IMR-90 (cell line): ENCODE measurements around the gene VSIG10L2. TPM values are rescaled to one million over a fixed set of nuclear protein-coding genes. Genes with fewer than 3 reads are reported as not detected.
A peak's percentile ranks its signal among the peaks of the same experiment; 100 is the strongest.

Experiments
- ATAC-seq: fragments of 200-7000 bp; cut with Tn5 transposase; 2 replicates; pipeline ENCODE4 v1.9.1; 2020; ENCODE audit warnings: low read depth, mild to moderate bottlenecking, moderate library complexity
- BruUV-seq: library from RNA; stranded (reverse); fragments of 400-500 nt; replicated peaks from 2 replicates; lab custom pipeline; 2021; lab: Mats Ljungman, UMichigan
- CTCF ChIA-PET: fragments of 300-600 bp; formaldehyde crosslinking; extraction: SDS; loops from one replicate; lab custom pipeline; 2021; ENCODE audit warnings: antibody characterized with exemption; lab: Yijun Ruan, JAX
- POLR2A ChIA-PET: fragments of 300-600 bp; sonication (Branson Sonifier 250); formaldehyde crosslinking; loops from one replicate; lab custom pipeline; 2022; ENCODE audit warnings: antibody characterized with exemption; ENCODE audit not compliant: unreplicated experiment; lab: Charles Lee
- DNase-seq: peaks from one replicate; pipeline ENCODE4 v3.0.0; 2013
- H2AFZ ChIP-seq: replicated peaks from 2 replicates; pipeline ENCODE3; 2013; ENCODE audit warnings: low read length, mild to moderate bottlenecking; ENCODE audit not compliant: poor library complexity
- H2AK5ac ChIP-seq: 2 replicates; pipeline ENCODE4 v1.6.1; 2013; ENCODE audit warnings: low read depth, low read length, inconsistent platforms
- H2AK9ac ChIP-seq: replicated peaks from 2 replicates; pipeline ENCODE3; 2013; ENCODE audit warnings: mild to moderate bottlenecking, low read depth, low read length, moderate library complexity; ENCODE audit not compliant: poor library complexity
- H2BK120ac ChIP-seq: 2 replicates; pipeline ENCODE4 v1.6.1; 2013; ENCODE audit warnings: low read depth, low read length, inconsistent platforms
- H2BK15ac ChIP-seq: 3 replicates; pipeline ENCODE4 v1.6.1; 2013; ENCODE audit warnings: low read depth, low read length, inconsistent platforms
- H2BK20ac ChIP-seq: 2 replicates; pipeline ENCODE4 v1.6.1; 2013; ENCODE audit warnings: low read depth, mild to moderate bottlenecking, inconsistent platforms, low read length, moderate library complexity
- H2BK5ac ChIP-seq: 2 replicates; pipeline ENCODE4 v1.6.1; 2013; ENCODE audit warnings: mild to moderate bottlenecking, low read depth, low read length, inconsistent platforms; ENCODE audit not compliant: poor library complexity, severe bottlenecking
- H3K14ac ChIP-seq: replicated peaks from 2 replicates; pipeline ENCODE4 v1.6.1; 2013; ENCODE audit warnings: low read depth, low read length, inconsistent platforms
- H3K18ac ChIP-seq: 2 replicates; pipeline ENCODE4 v1.6.1; 2013; ENCODE audit warnings: low read depth, low read length, control low read depth
- H3K23ac ChIP-seq: 2 replicates; pipeline ENCODE4 v1.6.1; 2013; ENCODE audit warnings: low read depth, low read length, inconsistent platforms
- H3K27ac ChIP-seq: 2 replicates; pipeline ENCODE4 v1.5.1; 2013; ENCODE audit warnings: mild to moderate bottlenecking, control low read depth, low read length; ENCODE audit not compliant: insufficient read depth
- H3K27me3 ChIP-seq: 2 replicates; pipeline ENCODE4 v1.6.1; 2013; ENCODE audit warnings: low read length; ENCODE audit not compliant: control insufficient read depth, insufficient read depth
- H3K36me3 ChIP-seq: 2 replicates; pipeline ENCODE4 v1.6.1; 2013; ENCODE audit warnings: low read length, mixed read lengths; ENCODE audit not compliant: control insufficient read depth, insufficient read depth
- H3K4ac ChIP-seq: 2 replicates; pipeline ENCODE4 v1.6.1; 2013; ENCODE audit warnings: low read depth, low read length, inconsistent platforms
- H3K4me1 ChIP-seq: 2 replicates; pipeline ENCODE4 v1.6.1; 2013; ENCODE audit warnings: low read length, mixed read lengths; ENCODE audit not compliant: control insufficient read depth, insufficient read depth
- H3K4me2 ChIP-seq: 2 replicates; pipeline ENCODE4 v1.6.1; 2013; ENCODE audit warnings: low read depth, mild to moderate bottlenecking, control low read depth, low read length, moderate library complexity
- H3K4me3 ChIP-seq: 2 replicates; pipeline ENCODE4 v1.5.1; 2013; ENCODE audit warnings: low read depth, mild to moderate bottlenecking, control low read depth, low read length, moderate library complexity; ENCODE audit not compliant: insufficient read depth
- H3K56ac ChIP-seq: 2 replicates; pipeline ENCODE4 v1.6.1; 2013; ENCODE audit warnings: low read length, inconsistent platforms; ENCODE audit not compliant: insufficient read depth; ENCODE audit errors: extremely low read depth
- H3K79me1 ChIP-seq, 2 experiments: 2 replicates each; pipeline ENCODE4 v1.6.1; 2013; ENCODE audit warnings: low read length in 2 of 2, inconsistent platforms in 1 of 2, low read depth in 1 of 2
- H3K9ac ChIP-seq: 2 replicates; pipeline ENCODE4 v1.6.1; 2013; ENCODE audit warnings: low read depth, low read length, control low read depth
- H3K9me1 ChIP-seq: 2 replicates; pipeline ENCODE4 v1.6.1; 2013; ENCODE audit warnings: low read length, inconsistent platforms; ENCODE audit not compliant: insufficient read depth
- H3K9me3 ChIP-seq: 2 replicates; pipeline ENCODE4 v1.6.1; 2013; ENCODE audit warnings: low read length; ENCODE audit not compliant: control insufficient read depth, insufficient read depth
- H4K20me1 ChIP-seq: 2 replicates; pipeline ENCODE4 v1.6.1; 2013; ENCODE audit warnings: low read length, inconsistent platforms; ENCODE audit not compliant: insufficient read depth
- H4K5ac ChIP-seq: 2 replicates; pipeline ENCODE4 v1.6.1; 2013; ENCODE audit warnings: mild to moderate bottlenecking, low read depth, low read length, control low read depth
- H4K8ac ChIP-seq, 2 experiments: 2 replicates each; pipeline ENCODE4 v1.6.1; 2013; ENCODE audit warnings: low read depth in 2 of 2, low read length in 2 of 2, control low read depth in 1 of 2, inconsistent platforms in 1 of 2
- H4K91ac ChIP-seq: 2 replicates; pipeline ENCODE4 v1.6.1; 2013; ENCODE audit warnings: low read depth, low read length, inconsistent platforms; ENCODE audit not compliant: insufficient read depth
- BHLHE40 ChIP-seq: fragments of 150-350 bp; IDR thresholded peaks from 2 replicates; pipeline ENCODE4 v1.6.1; 2016; ENCODE audit warnings: mild to moderate bottlenecking, low read depth, low read length
- CEBPB ChIP-seq: IDR thresholded peaks from 2 replicates; pipeline ENCODE4 v1.6.1; 2012; ENCODE audit warnings: low read depth, low read length, improper control_type of control experiment
- CHD1 ChIP-seq: IDR thresholded peaks from 2 replicates; pipeline ENCODE4 v1.6.1; 2012; ENCODE audit warnings: low read depth, low read length, improper control_type of control experiment
- CTCF ChIP-seq: conservative IDR thresholded peaks from 2 replicates; pipeline ENCODE4 v1.5.1; 2012; ENCODE audit warnings: mild to moderate bottlenecking, low read depth, low read length, improper control_type of control experiment
- ELK1 ChIP-seq: fragments of 150-350 bp; IDR thresholded peaks from 2 replicates; pipeline ENCODE4 v1.6.1; 2016; ENCODE audit warnings: low read depth, mild to moderate bottlenecking, low read length, moderate library complexity, borderline replicate concordance
- MAFK ChIP-seq: IDR thresholded peaks from 2 replicates; pipeline ENCODE4 v1.6.1; 2012; ENCODE audit warnings: low read depth, low read length, improper control_type of control experiment
- MAZ ChIP-seq: IDR thresholded peaks from 2 replicates; pipeline ENCODE4 v1.6.1; 2012; ENCODE audit warnings: low read depth, mild to moderate bottlenecking, low read length, improper control_type of control experiment, moderate library complexity, borderline replicate concordance
- NFE2L2 ChIP-seq: fragments of 150-350 bp; IDR thresholded peaks from 2 replicates; pipeline ENCODE4 v1.6.1; 2016; ENCODE audit warnings: low read depth, mild to moderate bottlenecking, low read length
- POLR2A ChIP-seq: IDR thresholded peaks from 2 replicates; pipeline ENCODE4 v1.6.1; 2012; ENCODE audit warnings: mild to moderate bottlenecking, low read depth, low read length
- RCOR1 ChIP-seq: IDR thresholded peaks from 2 replicates; pipeline ENCODE4 v1.6.1; 2012; ENCODE audit warnings: mild to moderate bottlenecking, low read length, improper control_type of control experiment; ENCODE audit not compliant: insufficient replicate concordance
- RFX5 ChIP-seq: IDR thresholded peaks from 2 replicates; pipeline ENCODE4 v1.8.0; 2012; ENCODE audit warnings: low read depth, mild to moderate bottlenecking, low read length, moderate library complexity
- SMC3 ChIP-seq: fragments of 150-350 bp; IDR thresholded peaks from 2 replicates; pipeline ENCODE4 v1.6.1; 2016; ENCODE audit warnings: low read depth, mild to moderate bottlenecking, antibody characterized with exemption, low read length, moderate library complexity
- WGBS, 2 experiments: methylation state at CpG; one replicate each; pipeline versions ENCODE4 v1.1.5 to v1.1.7; 2013; ENCODE audit warnings: missing lambda C conversion rate in 2 of 2; ENCODE audit not compliant: insufficient read length in 1 of 2; ENCODE audit errors: extremely low coverage in 2 of 2; 5-methylcytosine and 5-hydroxymethylcytosine counted together
- dilution Hi-C: fragments of 300-500 bp; cut with HindIII; formaldehyde crosslinking; loops from one replicate; pipeline ENCODE4 v1.14.3; 2018; ENCODE audit warnings: low sequenced_read_pairs; ENCODE audit not compliant: unreplicated experiment
- in situ Hi-C: fragments of 300-500 bp; cut with MboI; formaldehyde crosslinking; loops from 3 replicates; pipeline ENCODE4 v1.14.3; 2019; ENCODE audit warnings: low sequenced_read_pairs, inconsistent platforms, mixed read lengths
- intact Hi-C: fragments of 100-400 bp; cut with micrococcal nuclease; formaldehyde crosslinking; loops from 2 replicates; pipeline ENCODE4 v1.10.0; 2022
- polyA plus RNA-seq, 3 experiments: library from polyadenylated mRNA; depleted of rRNA; stranded (reverse); fragments of >200 nt; gene quantifications; 2 replicates each; pipeline ENCODE4 v1.2.3, GENCODE V29; 2012; ENCODE audit warnings: low replicate concordance in 1 of 3
- total RNA-seq: library from RNA; depleted of rRNA; stranded (reverse); fragments of >200 nt; gene quantifications from 2 replicates; pipeline ENCODE4 v1.2.3, GENCODE V29; 2012
- TF ChIP-seq, protein P1 (sequence below): fragments of 150-350 bp; IDR thresholded peaks from 2 replicates; pipeline ENCODE4 v1.6.1; 2017; ENCODE audit warnings: mild to moderate bottlenecking, antibody characterized with exemption, low read length, low read depth

VSIG10L2 gene
- total and polyA plus RNA-seq, 2 of the 4 experiments (the other 2 are of a cell fraction) = under 0.01 TPM; not detected in 1

DNA sequence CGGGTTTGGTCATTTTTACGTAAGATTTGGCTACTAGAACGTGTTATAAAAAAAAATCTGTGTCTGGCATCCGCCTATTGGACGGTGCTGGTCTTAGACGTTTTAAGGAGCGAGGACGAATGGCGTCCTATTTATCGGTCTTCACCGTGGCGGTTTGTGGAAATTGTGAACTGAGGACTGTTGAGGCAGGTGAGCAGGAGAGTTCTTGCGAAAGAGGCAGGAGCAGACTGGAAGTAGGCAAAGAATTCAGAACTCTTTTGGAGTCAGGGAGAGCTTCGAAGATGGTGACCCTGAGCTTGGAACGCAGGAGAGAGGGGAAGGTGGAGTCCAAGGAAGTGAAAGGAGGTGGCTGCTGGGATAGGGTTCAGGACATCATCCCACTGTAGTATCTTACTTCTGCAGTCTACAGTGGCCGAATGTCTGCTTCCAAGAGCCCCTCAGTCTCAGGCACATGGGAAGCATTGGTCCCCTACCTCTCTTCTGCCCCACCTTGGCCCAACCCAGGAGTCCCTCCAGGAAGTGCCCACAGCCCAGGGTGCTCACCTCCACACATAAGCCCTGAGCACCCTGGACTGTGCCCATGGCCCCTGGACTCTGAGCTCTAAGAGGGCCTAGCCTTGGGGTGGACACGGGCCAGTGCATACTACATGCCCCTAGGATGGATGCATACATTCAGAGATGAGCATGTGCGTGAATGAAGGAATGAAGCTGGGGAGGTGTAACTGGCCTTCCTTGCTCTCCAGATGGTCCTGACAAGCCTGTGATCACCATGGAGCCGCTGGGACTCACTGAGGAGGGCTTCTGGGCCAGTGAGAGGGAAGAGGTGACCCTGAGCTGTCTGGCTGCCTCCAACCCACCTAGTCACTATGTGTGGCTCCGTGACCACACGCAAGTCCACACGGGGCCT, 3.7 kb downstream of the VSIG10L2 start:
- Histone ChIP-seq H2AK5ac (no peak overlapping the region), H3K79me1 (no peaks in the 10 kb centered on the region), H3K9ac (no peak overlapping the region), H3K4me1 (no peaks in the 10 kb centered on the region), H3K23ac (no peak overlapping the region), H2BK20ac (no peak overlapping the region), H2BK120ac (no peak overlapping the region), H2BK5ac (no peak overlapping the region), H4K5ac (no peak overlapping the region), H3K4ac (no peak overlapping the region), H2BK15ac (no peak overlapping the region), H3K27me3 (peaks cover 6% of the 10 kb centered on the region), H3K9me1 (no peaks in the 10 kb centered on the region), H2AK9ac (no peak overlapping the region), H4K20me1 (no peaks in the 10 kb centered on the region), H4K91ac (no peak overlapping the region), H3K4me3 (no peak overlapping the region), H3K18ac (no peak overlapping the region), H3K14ac (no peak overlapping the region), H3K4me2 (no peak overlapping the region), H3K27ac (no peak overlapping the region), H2AFZ (peak overlapping the region; percentile 9), H3K36me3 (no peaks in the 10 kb centered on the region), H3K56ac (no peak overlapping the region), H4K8ac (no peak overlapping the region), H3K9me3 (no peaks in the 10 kb centered on the region)
- no peak for ATAC-seq
- WGBS, 2 experiments = 97% methylated on average over 11 of the region's 22 CpGs; no CpG with 5 or more reads in 1 of the 2 experiments
- ChIA-PET POLR2A (no interaction called here), CTCF (no interaction called here)
- dilution Hi-C loops (no loop called here), in situ Hi-C loops (no loop called here), intact Hi-C loops (no loop called here)
- TF ChIP-seq RCOR1 = no peak
- TF ChIP-seq POLR2A = no peak
- TF ChIP-seq MAZ = no peak
- no peak for TF ChIP-seq MAFK
- TF ChIP-seq CHD1 = no peak
- TF ChIP-seq ELK1 = no peak
- TF ChIP-seq RFX5 = no peak
- TF ChIP-seq, protein P1, sequence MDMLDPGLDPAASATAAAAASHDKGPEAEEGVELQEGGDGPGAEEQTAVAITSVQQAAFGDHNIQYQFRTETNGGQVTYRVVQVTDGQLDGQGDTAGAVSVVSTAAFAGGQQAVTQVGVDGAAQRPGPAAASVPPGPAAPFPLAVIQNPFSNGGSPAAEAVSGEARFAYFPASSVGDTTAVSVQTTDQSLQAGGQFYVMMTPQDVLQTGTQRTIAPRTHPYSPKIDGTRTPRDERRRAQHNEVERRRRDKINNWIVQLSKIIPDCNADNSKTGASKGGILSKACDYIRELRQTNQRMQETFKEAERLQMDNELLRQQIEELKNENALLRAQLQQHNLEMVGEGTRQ = no peak
- TF ChIP-seq SMC3 = no peak
- no peak for TF ChIP-seq NFE2L2
- TF ChIP-seq BHLHE40 = no peak
- no peak for TF ChIP-seq CEBPB
- no peak for TF ChIP-seq CTCF
- no peak for DNase-seq
- BruUV-seq = no TSS peak
